ELF-1 (cell line): ENCODE measurements around the gene SRCIN1.

Source experiments
- DNase-seq: peaks from one replicate; pipeline ENCODE4 v3.0.0-alpha.2; 2016; ENCODE audit warnings: low read depth, low spot score

Gene SRCIN1

DNA sequence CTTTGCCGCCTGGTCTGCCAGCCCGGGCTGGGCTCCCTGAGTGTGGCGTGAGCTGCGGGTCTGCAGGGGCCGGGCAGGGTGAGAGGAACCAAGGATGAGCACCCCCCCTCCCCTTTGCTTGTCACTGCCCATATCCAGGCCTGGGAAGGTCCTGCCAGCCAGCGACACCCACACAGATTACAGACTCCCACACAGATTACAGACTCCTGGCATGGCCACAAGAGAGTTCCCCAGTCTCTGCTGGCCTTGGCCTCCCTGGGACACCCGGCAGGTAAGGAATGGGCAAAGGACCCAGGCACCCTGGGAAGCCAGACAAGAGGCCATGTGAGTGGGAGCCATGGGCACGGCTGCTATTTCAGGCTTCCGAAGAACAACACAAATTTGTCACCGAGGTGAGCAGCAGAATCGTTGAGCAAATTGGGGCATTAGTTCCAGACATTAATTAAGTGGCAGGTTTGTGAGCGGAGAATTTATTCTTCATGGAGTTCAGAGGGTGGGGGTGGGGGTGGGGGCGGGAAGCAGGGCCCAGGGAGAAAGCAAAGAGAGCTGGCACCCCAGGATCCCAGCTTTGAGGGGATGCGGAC, 41.4 kb downstream of the SRCIN1 start:
- no peak for DNase-seq

DNA sequence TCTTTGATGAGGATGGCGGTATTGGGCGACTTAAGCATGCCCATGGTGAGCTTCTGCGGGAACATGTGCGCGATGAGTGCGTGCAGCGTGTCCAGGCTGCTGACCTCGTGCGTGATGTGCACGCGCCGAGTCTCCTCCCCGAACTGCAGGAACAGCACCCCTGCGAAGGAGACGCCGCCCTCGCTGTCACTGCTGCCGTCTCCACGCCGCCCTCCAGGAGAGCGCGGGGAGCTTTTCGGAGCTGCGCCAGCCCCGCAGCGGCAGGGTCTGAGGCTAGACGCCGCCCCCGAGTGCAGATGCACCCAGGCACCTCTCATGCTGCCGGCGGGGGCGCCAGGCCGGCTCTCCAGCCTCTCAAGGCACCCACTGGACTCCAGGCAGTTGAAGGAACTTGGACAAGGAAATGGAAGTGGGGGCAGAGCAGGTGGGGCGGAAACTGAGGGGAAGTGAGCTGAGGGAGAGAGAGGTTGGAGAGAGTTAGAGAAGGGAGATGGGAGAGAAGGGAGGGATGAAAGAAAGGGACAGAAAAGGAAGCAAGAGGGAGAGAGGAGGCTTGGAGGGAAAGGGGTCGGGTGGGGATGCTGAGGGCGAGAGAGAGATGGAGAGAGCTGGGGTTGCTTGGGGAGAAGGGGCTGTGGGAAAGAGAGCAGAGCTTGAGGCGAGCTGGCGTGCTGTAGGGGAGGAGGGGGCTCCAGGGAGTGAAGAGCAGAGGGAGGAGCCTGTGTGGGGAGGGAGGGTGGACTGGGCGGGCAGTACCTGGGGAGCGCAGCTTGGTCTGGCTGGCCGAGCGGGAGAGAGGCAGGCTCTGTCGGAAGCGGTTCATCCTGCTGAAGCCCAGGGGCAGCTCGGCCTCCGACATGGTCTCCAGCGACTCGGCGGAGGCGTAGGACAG, 42.1 kb downstream of the SRCIN1 start:
- peak; percentile 82 for DNase-seq

DNA sequence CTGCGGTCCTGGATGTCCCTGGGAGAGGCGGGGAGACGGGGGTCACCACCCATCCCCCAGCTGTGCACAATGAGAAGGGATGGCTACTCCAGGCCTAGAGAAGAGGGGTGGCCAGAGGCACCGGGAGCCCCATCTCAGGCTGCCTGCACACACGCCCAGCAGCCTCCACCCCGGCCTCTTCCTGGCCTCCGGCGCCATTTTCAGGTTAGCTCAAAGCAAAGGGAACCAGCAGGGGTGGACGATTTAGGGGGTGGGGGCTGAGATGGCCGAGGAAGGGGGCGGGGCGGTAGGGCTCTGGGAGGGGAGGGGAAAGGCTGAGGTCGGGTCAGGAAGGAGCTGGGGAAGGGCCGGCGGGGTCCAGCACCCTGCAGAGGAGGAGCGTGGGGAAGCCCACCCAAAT, 42.8 kb downstream of the SRCIN1 start:
- peak; percentile 45 for DNase-seq

DNA sequence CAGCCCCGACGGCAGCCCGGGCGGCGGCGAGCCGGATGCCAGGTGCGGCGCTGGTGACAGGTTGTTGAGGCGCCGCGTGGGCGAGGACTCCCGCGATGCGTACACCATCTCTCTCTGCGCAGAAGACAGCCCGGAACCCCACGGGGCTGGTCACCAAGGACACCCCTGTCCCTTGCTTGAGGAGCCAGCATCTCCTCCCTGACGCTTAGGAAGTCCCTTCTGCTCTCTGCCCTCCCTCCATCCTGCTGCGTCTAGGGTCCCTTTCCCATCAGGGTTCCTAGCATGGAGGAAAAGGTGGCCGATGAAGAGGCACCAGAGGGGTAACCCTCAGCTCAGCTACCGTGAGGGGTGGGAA, 43.6 kb downstream of the SRCIN1 start:
- DNase-seq: no peak

DNA sequence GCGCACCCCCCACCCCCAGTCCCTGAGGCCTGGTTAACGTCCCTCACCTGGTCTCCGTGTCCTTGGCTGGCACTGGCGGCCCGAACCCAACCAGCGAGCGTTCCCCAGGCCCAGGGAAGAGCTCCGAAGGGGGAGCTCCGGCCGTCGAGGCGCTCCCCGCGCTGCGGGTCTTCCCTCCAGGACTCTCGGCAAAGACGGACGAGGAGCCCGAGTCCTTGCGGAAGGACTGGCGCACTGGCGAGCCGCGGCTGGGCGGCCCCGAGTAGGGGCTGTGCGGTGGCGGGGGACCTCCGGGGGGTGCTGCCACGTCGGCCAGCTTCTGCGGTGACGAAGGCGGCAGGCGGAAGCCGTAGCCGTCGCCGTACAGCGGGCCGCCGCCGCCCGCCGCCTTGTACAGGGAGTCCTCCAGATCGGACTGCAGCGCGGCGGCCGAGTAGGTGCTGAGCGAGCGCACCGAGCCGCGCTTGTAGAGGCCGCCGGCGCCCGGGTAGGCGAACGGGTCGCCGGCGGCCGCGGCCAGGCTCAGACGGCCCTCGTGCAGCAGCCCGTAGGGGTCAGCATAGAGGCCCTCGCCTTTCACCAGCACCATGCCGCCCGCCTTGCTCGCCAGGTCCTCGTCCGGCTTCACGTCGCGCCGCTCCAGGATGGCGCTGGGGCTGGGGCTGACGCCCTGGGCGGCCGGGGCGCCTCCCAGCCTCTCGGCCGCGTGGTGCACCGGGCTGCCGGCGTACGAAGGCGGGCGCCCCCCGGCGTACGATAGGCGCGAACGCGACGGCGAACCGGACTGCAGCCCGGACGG, 44.1 kb downstream of the SRCIN1 start:
- DNase-seq: peak; percentile 75

DNA sequence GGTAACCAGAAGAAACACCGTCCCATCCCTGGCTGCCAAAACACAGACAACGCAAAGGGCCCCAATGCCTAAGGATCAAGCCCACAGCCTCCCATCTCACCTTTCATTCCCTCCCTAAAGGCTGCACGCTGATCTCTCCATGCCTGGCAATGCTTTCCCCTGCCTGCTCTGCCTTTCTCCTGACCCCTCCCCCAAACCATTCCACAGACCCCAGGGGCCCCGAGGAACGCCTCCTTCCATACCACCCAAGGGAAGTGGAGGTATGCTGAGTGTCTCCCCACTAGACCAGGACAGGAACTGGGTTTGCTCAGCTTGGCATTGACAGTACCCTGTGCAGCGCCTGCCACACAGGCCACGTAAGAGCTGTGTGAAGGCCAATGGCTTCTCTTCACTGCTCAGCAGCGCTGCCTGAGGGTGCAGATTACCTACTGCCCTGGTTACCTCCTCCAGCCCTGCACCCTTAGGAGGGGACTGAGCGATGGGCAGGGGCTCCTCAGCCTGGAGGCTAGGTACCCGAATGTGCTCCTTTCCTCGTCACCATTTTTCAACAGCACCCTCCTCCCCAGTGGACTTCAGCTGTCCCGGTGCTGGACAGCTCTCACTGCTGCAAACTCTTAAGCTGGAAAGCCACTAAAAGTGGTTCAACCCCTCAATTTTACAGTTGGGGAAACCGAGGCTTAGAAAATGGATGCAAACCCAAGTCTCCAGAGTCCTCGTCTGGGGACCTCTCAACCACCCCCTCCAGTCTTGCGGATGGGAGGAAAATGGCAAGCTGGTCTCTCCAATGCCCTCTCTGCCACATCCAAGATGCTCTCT, 45.0 kb downstream of the SRCIN1 start:
- peak; percentile 64 for DNase-seq

DNA sequence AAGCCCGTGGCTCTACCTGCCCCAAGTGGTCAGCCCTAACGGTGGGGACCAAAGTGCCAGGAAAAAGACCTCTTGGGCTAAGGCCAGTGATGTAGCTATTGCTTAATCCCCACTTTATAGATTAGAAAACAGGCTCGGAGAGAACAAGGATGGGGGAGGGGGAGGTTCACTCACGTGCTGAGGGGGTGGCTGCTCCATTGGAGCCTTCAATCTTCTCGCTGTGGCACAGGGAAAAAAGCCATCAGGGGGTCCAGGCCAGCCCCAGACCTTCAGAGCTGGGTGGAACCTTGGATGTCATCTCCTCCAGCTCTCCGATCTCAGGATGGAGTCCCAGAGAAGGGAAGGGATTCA, 45.9 kb downstream of the SRCIN1 start:
- DNase-seq: no peak

DNA sequence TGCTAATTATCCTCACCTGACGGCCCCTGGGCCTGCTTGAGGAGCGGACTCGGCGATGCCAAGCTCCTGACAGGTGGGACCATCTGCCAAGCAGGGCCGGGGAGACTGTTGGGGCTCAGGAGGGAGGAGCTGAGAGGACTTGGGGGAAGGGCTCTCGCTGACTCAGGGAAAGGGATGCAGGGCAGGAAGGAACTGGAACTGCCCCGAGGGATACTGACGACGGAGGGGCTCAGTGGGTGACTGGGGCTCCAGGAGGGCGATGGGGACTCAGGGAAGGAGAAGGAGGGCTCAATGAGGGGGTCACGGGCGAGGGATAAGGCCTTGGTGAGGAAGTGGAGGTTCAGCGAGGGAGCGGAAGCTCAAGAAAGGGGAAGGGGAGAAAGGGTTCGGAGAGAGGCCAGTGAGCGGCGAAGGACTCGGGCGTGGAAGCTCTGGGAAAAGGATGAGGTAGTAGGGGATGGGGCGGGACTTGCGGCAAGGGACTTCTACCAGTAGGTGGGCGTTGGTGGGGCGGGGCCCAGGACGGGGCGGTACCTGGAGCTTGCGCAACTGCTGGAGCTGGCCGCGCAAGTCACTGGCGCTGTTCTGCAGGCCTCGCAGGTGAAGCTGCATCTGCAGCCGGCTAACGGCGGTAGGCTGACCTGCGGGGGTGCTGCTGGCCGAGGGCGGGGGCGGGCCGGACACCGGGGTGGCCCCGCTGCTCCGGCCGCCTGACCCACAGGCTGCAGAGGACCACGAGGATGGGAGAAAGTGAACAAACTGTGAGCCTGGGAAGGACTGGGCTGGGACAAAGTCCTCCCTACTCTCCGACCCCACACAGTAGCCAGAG, 46.5 kb downstream of the SRCIN1 start:
- peak; percentile 96 for DNase-seq

DNA sequence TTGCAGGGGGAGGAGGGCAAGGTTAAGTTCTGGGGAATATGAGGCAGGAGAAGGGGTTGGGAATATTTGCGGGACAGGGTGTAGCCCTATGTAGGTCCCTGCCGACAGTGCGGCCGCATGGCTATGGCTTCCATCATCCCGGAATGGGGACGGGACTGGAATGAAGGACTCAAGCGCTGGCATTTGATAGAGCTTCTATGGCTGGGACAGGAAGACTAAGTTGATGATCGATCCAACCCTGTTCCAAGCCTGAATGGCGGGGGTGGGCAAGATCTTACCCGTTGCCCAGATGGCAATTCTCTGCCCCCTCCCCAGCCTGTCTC, 47.1 kb downstream of the SRCIN1 start:
- DNase-seq: no peak

DNA sequence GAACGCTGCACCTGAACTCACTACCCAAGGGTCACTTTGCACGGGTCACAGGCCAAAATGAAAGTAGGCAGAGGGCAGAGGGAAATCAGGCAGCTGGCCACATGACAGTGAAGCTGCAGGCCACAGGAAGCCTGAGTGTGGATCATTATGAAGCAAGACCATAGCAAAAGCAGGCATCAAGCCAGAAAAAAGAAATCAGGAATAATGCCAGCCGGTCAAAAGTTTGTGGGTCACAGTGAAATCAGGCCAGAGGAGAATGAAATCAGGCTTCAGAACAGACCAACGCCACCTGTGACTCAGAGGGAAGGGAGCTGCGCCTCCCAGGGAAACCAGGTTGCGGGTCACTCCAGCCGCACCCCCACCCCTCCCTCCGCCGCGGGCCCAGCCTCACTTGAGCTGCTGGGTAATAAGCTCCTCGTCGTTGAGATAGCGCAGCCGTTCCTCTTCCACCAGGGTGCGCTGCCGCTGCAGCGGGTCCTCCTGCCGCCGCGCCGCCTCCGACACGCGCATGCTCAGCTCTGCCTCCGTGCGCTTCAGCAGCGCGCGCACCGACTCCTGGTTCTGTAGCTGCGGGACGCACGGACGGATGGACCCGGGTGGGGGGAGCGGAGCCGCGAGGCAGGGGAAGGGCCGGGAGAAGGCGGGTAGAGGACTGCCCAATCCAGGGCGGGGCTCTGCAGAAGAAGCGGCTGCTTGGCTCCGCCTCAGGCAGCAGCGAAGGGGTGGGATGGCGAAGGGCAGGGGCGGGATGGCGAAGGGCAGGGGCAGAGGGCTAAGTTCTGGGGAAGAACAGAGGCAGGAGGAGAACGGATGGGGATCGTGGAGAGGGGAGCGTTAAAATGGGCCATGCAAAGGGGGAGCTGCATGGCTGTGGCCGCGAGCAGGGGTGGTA, 47.7 kb downstream of the SRCIN1 start:
- peak; percentile 97 for DNase-seq

DNA sequence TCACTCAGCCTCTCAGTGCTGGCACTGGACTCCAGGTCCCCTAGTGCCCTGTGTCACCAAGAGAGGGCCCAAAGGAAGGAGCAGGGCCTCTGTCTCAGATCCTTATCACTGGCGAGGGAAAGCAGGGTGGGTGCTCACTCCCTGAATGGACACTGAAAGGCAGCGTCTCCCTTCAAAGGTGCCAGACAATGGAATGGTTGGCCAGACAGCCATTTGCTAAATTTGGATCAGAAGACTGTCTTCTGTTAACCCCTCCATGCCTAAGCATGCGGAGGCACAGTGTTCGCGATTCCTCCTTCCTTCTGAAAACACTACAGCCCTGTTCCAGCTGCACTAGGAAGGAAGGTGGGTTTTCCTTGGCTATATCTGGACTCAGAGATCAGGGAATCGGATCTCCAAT, 48.4 kb downstream of the SRCIN1 start:
- DNase-seq: no peak

DNA sequence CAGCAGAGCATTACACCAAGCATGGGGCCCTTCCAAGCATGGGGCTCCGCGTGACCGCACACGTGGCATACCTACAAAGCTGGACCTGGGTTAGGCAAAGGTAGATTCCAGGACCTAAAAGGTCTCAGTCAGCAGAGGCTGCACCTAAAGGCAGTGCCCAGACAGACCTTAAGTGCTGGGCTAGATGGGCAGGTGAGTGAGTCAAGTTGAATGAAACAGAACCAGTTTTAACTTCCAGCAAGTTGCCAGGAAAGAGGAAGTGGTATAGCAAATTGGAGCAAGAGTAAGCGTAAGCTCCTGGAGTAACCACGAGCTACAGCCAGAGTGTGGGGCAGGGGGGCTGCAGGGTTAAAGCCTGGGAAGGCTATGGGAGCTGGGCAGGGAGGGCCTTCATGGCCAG, 49.5 kb downstream of the SRCIN1 start:
- no peak for DNase-seq

DNA sequence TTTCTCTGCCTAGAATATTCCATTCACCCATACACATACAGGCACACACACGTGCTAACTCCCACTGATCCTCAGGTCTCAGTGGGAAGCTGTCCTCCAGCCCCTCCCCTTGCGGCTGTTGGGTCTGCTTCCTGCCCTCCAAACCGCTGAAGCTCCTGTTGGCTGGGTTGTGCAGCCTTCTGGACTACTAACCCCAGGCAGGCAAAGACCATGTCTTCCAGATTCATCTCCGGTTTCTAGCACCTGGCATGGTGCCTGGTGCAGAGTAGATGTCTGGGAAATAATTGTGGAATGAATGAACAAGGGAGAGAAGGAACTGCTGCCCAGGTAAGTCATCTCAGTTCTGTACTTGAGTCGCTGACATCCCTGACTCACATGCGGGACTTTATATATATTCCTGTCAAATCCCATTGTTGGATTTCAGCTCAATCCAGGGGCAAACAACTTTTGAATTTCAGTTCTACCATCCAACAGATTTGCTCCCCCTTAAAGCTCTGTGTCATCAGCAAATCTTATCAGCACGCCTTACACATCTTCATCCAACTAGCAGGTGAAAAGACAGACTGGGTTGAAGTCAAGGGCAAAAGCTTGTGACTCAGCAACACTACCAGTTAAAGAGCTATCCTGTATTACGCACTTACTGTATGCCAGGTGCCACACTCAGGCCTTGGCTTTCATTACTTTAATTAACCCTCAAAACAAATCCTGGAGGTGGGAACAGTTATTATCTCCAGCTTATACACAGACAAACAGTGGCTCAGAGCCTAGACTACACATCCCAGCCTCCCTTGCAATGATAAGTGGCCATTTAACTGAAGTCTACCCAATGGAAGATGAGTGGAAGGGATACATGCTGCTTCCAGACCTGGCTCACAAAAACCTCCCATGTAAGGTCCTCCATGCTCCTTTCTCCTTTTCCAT, 51.1 kb downstream of the SRCIN1 start:
- DNase-seq: no peak

DNA sequence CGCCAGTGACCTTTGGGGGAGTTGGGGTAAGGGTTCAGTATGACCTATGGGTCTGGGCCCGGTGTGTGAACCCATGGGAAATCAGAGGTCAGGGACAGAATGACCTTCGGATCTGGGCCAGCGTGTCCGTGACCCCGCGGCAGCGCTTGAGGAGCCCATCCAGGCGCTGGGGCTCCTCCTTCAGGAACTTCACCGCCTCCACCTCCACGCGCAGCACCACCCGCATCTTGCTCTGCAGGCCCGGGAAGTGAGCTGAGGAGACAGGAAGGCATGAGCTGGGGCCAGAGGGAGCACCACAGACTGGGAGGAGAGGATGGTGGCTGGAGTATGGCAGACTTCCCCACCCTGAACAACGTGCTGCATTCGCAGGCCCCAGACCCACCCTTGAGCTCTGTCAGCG, 53.4 kb downstream of the SRCIN1 start:
- DNase-seq: no peak

DNA sequence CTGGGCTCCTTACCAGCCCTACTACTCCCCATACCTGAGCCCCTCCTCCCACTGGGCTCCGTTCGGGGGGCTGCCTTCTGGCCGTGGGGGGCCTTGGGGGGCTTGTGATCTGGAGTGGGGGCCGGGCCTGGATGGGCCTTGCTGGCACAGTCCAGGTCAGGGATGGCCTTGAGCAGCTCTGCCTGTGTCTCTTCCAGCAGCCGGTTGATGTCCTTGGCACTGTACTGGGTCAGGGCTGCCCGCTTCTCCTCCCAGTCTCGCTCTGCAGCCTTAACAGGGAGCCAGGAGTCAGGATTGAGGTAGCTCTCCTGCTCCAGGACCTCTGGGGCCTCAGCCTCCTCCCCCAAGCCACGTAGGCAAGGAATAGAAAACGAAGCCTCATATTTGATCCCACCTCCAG, 54.6 kb downstream of the SRCIN1 start:
- DNase-seq: no peak

DNA sequence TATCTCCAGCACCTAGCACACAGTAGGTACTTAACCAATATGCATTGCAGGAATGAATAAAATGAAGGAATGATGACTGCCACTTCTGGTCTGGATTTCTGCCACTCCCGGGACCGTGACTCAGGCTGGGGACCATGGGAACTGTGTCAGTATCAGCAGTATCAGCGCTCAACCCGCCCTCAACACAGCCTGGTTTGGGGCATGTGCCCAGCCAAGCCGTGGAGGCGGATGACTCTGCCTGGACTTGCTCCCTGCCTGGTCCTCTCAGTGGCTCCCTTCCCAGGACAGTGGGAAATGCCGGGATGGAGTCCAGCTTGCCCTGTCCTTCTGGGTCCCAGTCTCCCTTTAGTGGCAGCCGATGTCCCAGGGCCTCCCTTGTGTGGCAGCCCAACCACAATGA, 55.1 kb downstream of the SRCIN1 start:
- no peak for DNase-seq

DNA sequence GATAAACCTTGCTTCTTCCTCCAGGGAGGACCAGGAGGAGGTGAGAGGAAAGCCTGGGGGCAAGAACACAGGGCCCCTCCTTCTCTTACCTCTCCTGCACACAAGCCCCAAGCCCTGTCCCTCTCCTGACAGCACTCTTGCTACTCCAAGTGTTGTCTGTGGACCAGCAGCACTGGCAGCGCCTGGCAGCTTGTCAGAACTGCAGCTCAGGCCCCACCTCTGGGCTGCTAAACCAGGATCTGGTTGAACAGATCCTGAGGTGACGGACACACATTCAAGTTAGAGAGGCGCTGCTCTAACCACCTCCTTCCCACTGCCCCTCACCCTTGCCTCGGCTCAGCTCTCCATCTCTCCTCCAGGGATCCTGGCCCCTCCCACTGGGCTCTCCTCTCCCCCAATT, 56.5 kb downstream of the SRCIN1 start:
- no peak for DNase-seq

DNA sequence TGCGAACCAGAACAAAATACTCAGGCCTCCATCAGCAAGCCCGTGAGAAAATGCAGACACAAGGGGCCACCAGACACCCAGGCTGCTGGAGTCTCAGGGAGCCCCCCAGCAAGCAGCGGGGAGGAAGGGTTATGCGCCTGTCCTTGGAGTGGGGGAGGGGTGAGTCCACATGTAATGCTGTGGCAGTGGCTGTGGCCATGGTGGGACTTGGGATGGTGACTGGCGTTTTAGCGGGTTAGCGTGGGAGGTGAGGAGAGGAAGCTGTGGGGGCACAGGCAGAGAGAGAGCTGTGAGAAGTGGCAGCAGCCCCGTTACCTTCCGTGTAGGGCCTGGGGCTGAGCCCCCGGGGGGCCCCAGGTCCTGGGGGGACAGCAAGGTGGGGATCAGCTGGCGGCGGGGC, 58.3 kb downstream of the SRCIN1 start:
- DNase-seq: no peak

DNA sequence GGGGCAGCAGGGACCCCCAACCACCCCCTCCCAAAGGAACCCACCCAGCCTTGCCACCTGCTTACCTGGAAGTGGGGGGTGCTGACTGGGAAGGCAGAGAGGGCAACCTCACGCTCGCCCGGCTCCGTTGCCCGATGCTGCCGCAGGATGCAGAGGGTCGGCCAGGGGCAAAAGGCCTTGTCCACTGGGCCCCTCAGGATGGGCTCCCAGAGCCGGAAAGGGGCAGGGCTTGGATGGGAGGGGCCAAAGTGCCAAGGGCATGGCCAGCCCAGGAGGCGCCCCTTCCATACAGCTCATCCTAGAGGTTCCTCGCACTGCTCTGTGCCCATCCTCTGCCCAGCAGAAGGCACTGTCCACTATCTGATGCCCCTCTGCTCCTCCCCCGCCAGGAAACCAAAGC, 59.4 kb downstream of the SRCIN1 start:
- DNase-seq: no peak
